GM12878 (cell line): ENCODE results near the gene TMEM212. TPM values are rescaled to one million over a fixed set of nuclear protein-coding genes. Genes with fewer than 3 reads are reported as not detected.

ENCODE experiments used
- ATAC-seq: fragments of 200-7000 bp; cut with Tn5 transposase; 3 replicates; pipeline ENCODE4 v1.9.1; 2020; ENCODE audit warnings: mild to moderate bottlenecking, moderate library complexity
- BruUV-seq: library from RNA; stranded (reverse); fragments of 400-500 nt; replicated peaks from 2 replicates; lab custom pipeline; 2021; lab: Mats Ljungman, UMichigan
- CTCF ChIA-PET: fragments of 300-600 bp; sonication (Branson Sonifier 250); formaldehyde crosslinking; extraction: SDS; loops from one replicate; lab custom pipeline; 2021; ENCODE audit warnings: inconsistent platforms; lab: Yijun Ruan, JAX
- POLR2A ChIA-PET: fragments of 350-600 bp; formaldehyde crosslinking; extraction: SDS; loops from one replicate; lab custom pipeline; 2021; ENCODE audit warnings: inconsistent platforms; lab: Charles Lee
- RAD21 ChIA-PET: fragments of 300-600 bp; sonication (Branson Sonifier 250); formaldehyde crosslinking; loops from one replicate; lab custom pipeline; 2023; ENCODE audit warnings: antibody characterized with exemption; ENCODE audit not compliant: unreplicated experiment; lab: Charles Lee
- SMC1A ChIA-PET: fragments of 300-600 bp; sonication (Branson Sonifier 250); formaldehyde crosslinking; loops from one replicate; lab custom pipeline; 2023; ENCODE audit not compliant: unreplicated experiment, uncharacterized antibody; lab: Charles Lee
- DNase-seq: peaks from one replicate; pipeline ENCODE4 v3.0.0-alpha.2; 2011; ENCODE audit warnings: low read depth, low spot score
- FAIRE-seq: peaks from 3 replicates; lab custom pipeline; 2011; peaks lifted over from hg19 to GRCh38; lab: Jason Lieb, UNC
- H2AFZ ChIP-seq: 2 replicates; pipeline ENCODE4 v1.6.0; 2011; ENCODE audit warnings: low read depth, low read length, control low read depth; ENCODE audit not compliant: control insufficient read depth
- H3K27ac ChIP-seq: 2 replicates; pipeline ENCODE4 v1.5.1; 2011; ENCODE audit warnings: control low read depth; ENCODE audit not compliant: control insufficient read depth, insufficient read depth
- H3K27me3 ChIP-seq, 2 experiments: replicated peaks in 1 of 2; 2 replicates each; pipeline versions ENCODE4 v1.6.0 to v1.6.1; 2011; ENCODE audit warnings: low read length in 1 of 2; ENCODE audit not compliant: control insufficient read depth in 2 of 2, insufficient read depth in 2 of 2
- H3K36me3 ChIP-seq, 2 experiments: 2 replicates each; pipeline ENCODE4 v1.5.1; 2011; ENCODE audit warnings: low read length in 1 of 2; ENCODE audit not compliant: control insufficient read depth in 2 of 2, insufficient read depth in 2 of 2
- H3K4me1 ChIP-seq: 2 replicates; pipeline ENCODE4 v1.6.1; 2011; ENCODE audit warnings: mild to moderate bottlenecking, low read length, moderate library complexity, mixed read lengths; ENCODE audit not compliant: control insufficient read depth, insufficient read depth
- H3K4me2 ChIP-seq: 2 replicates; pipeline ENCODE4 v1.6.0; 2011; ENCODE audit warnings: control low read depth; ENCODE audit not compliant: control insufficient read depth, insufficient read depth
- H3K4me3 ChIP-seq: fragments of 200-600 bp; sonication (generic); 2 replicates; pipeline ENCODE4 v1.5.1; 2016
- H3K79me2 ChIP-seq: 2 replicates; pipeline ENCODE4 v1.6.0; 2011; ENCODE audit warnings: low read length; ENCODE audit not compliant: control insufficient read depth, insufficient read depth
- H3K9ac ChIP-seq: 2 replicates; pipeline ENCODE4 v1.8.0; 2011; ENCODE audit warnings: low read length, control low read depth, mixed read lengths; ENCODE audit not compliant: control insufficient read depth, insufficient read depth
- H3K9me3 ChIP-seq: replicated peaks from 3 replicates; pipeline ENCODE4 v1.5.1; 2011; ENCODE audit warnings: mild to moderate bottlenecking, low read length; ENCODE audit not compliant: control insufficient read depth, insufficient read depth
- H4K20me1 ChIP-seq: 2 replicates; pipeline ENCODE4 v1.6.0; 2011; ENCODE audit not compliant: control insufficient read depth, insufficient read depth
- BMI1 ChIP-seq: fragments of 450-650 bp; IDR thresholded peaks from 2 replicates; pipeline ENCODE4 v1.6.1; 2016; ENCODE audit warnings: mild to moderate bottlenecking, moderate library complexity, borderline replicate concordance
- GATAD2B ChIP-seq: fragments of 450-650 bp; conservative IDR thresholded peaks from 2 replicates; pipeline ENCODE4 v1.6.1; 2017; ENCODE audit warnings: low read depth, mild to moderate bottlenecking, moderate library complexity
- SMAD1 ChIP-seq: fragments of 450-650 bp; IDR thresholded peaks from 2 replicates; pipeline ENCODE4 v1.6.1; 2018; ENCODE audit warnings: mild to moderate bottlenecking, low read depth; ENCODE audit not compliant: partially characterized antibody
- WGBS: methylation state at CpG from one replicate; pipeline ENCODE4 v1.1.6; 2016; ENCODE audit warnings: low lambda C conversion rate; ENCODE audit not compliant: insufficient replicate concordance, insufficient coverage; ENCODE audit errors: missing lambda C conversion rate; 5-methylcytosine and 5-hydroxymethylcytosine counted together
- in situ Hi-C: fragments of 300-500 bp; cut with MboI; formaldehyde crosslinking; loops from 9 replicates; pipeline ENCODE4 v1.14.3; 2018; ENCODE audit warnings: mixed read lengths
- intact Hi-C: fragments of 100-400 bp; cut with micrococcal nuclease; formaldehyde crosslinking; loops from one replicate; pipeline ENCODE4 v1.14.2; 2022; ENCODE audit not compliant: unreplicated experiment
- polyA plus RNA-seq, 11 experiments: library from polyadenylated mRNA; depleted of rRNA in 4 of 11; unstranded in 6 of 11; stranded (reverse) in 5 of 11; fragments of >200 nt; fragmentation: Nextera tagmentation in 4 of 11; fragmentation: Illumina TruSeq in 1 of 11; extraction: Ambion mirVana in 4 of 11; extraction: Trizol in 1 of 11; gene quantifications; 1 replicate in 1 of 11; 2 replicates in 10 of 11; pipeline versions ENCODE4 v1.2.1 to v1.2.3, GENCODE V29; 2011 to 2016; ENCODE audit warnings: inconsistent platforms in 2 of 11, missing spikeins in 2 of 11, low read depth in 1 of 11
- total RNA-seq, 4 experiments: library from RNA; depleted of rRNA in 3 of 4; stranded (reverse); fragments of >200 nt in 3 of 4; fragmentation: Illumina TruSeq in 1 of 4; extraction: Trizol in 1 of 4; gene quantifications; 2 replicates each; pipeline versions ENCODE4 v1.2.1 to v1.2.3, GENCODE V29; 2013 to 2021
- TF ChIP-seq, protein P1 (sequence below): fragments of 450-650 bp; conservative IDR thresholded peaks from 2 replicates; pipeline ENCODE4 v1.6.1; 2017; ENCODE audit warnings: mild to moderate bottlenecking, moderate library complexity

TMEM212 gene
- total and polyA plus RNA-seq, 10 of the 15 experiments (the other 5 are each of a cell fraction or from before 2014, with no cell fraction given) = not detected

DNA sequence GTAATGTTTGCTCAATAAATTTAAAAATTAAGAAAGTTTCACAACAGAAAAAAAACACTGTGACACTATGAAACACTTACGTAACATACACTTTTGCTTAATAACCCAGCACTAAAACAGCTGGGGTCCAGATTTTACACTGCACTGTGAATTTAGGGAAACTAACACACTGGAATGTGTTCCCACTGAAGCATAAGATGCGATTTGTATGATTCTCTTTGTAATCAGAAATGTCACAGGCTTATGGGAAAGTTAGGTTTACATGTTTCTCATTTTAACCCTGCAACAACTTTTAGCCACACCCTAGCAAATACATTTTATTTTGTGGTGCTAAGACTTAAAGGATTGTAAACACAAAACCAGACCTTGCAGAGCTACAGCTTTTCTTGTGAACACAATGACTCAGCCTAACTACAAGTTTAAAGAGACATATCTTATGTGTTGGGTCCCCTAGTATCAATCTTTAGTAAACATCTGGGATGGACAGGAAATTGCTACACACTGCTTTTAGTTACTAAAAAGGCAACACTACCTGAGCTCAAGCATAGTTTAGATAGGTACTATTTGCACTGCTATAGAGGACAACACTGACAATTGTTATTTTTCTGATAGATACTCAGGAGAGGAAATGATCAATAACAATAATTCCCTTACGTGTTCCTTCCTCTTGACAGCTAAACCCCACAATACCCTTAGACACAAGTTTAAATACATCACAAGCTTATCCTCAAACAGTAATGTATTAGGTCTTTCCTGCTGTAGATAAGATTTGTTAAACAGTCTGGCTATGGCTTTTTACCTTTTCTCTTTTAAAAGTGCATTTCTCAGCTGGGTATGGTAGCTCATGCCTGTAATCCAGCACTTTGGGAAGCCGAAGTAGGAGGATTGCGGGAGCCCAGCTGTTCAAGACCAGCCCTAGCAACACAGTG is 36.7 kb upstream of the TMEM212 start:
- TSS peak; percentile 10 for BruUV-seq
- H4K20me1 ChIP-seq = no peaks in the 10 kb centered on the region
- 55% methylated on average over 5 of the region's 5 CpGs for WGBS
- H3K4me1 ChIP-seq = peaks cover 8% of the 10 kb centered on the region; the same call in 1 of the 2 replicates
- intact Hi-C loops = loop anchor here (5.0 to 10.0 kb wide), 3 partner anchors 342 to 1449 kb away; partner anchors contain the start of genes SKIL and TNIK
- no peak overlapping the region for H3K9ac ChIP-seq
- no peaks in the 10 kb centered on the region for H3K27me3 ChIP-seq
- peak overlapping the region; percentile 36; the same call in 1 of the 2 replicates for H3K4me3 ChIP-seq
- CTCF ChIA-PET = interaction anchor here (0.7 to 6.9 kb wide), 8 partner anchors 9 to 34 kb away, joined by 3 to 76 read pairs (median 6); no protein-coding TSS in a partner anchor
- POLR2A ChIA-PET = interaction anchor here (0.5 to 7.2 kb wide), 10 partner anchors 8 to 198 kb away, joined by 3 to 53 read pairs (median 4); no protein-coding TSS in a partner anchor
- peak overlapping the region; percentile 47 for H3K27ac ChIP-seq
- RAD21 ChIA-PET = interaction anchor here (0.9 to 8.5 kb wide), 10 partner anchors 9 to 116 kb away, joined by 3 to 117 read pairs (median 13); no protein-coding TSS in a partner anchor
- H2AFZ ChIP-seq = peak overlapping the region; percentile 16; the same call in 1 of the 2 replicates
- DNase-seq (no peak), FAIRE-seq (peak; percentile 78), ATAC-seq (peak; percentile 1)
- H3K79me2 ChIP-seq = peaks cover 9% of the 10 kb centered on the region
- in situ Hi-C loops = no loop called here
- H3K4me2 ChIP-seq = peak overlapping the region; percentile 30; the same call in 1 of the 2 replicates
- TF ChIP-seq, protein P1, sequence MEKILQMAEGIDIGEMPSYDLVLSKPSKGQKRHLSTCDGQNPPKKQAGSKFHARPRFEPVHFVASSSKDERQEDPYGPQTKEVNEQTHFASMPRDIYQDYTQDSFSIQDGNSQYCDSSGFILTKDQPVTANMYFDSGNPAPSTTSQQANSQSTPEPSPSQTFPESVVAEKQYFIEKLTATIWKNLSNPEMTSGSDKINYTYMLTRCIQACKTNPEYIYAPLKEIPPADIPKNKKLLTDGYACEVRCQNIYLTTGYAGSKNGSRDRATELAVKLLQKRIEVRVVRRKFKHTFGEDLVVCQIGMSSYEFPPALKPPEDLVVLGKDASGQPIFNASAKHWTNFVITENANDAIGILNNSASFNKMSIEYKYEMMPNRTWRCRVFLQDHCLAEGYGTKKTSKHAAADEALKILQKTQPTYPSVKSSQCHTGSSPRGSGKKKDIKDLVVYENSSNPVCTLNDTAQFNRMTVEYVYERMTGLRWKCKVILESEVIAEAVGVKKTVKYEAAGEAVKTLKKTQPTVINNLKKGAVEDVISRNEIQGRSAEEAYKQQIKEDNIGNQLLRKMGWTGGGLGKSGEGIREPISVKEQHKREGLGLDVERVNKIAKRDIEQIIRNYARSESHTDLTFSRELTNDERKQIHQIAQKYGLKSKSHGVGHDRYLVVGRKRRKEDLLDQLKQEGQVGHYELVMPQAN = 0 out of 2 replicates have a peak, but pooled peaks have one; percentile 10
- TF ChIP-seq BMI1 = 0 out of 2 replicates have a peak, but pooled peaks have one; percentile 17
- TF ChIP-seq SMAD1 = peak; percentile 20
- no peak; the same call in 1 of the 2 replicates for TF ChIP-seq GATAD2B
- no peaks in the 10 kb centered on the region for H3K36me3 ChIP-seq
- SMC1A ChIA-PET = interaction anchor here (0.7 to 7.3 kb wide), 13 partner anchors 11 to 299 kb away, joined by 3 to 151 read pairs (median 9); no protein-coding TSS in a partner anchor
- no peaks in the 10 kb centered on the region for H3K9me3 ChIP-seq
